Measurements from ENCODE around the gene TXNRD1. TPM values are rescaled to one million over a fixed set of nuclear protein-coding genes. Genes with fewer than 3 reads are reported as not detected.
"Not testable (repeated sequence)": the region's sequence is repeated elsewhere in the genome, so short reads cannot be mapped to it uniquely, and the experiment has no call there.

TXNRD1 gene
- total and polyA plus RNA-seq, 12 donors = 53.9 to 487 (median 290) TPM

GRCh38 chr12:104216521-104216924 is 944 bp downstream of the TXNRD1 start:
- no peaks in the 10 kb centered on the region for H3K27me3 ChIP-seq
- 89 to 100% (median 97%) methylated on average over 1 of the region's 1 CpG for WGBS, 4 donors
- intact Hi-C loops (cut with DNase I) = loop anchor here (5.0 kb wide), 1 partner anchor 71 kb away; no protein-coding TSS in a partner anchor
- TF ChIP-seq CTCF (IDR thresholded peaks at IDR 0.05) (no peak), POLR2A (IDR thresholded peaks at IDR 0.05) (no peak)
- peak overlapping the region; percentile 71 to 98 (median 91) for H3K27ac ChIP-seq
- H3K4me1 ChIP-seq (replicated peaks in 1 of 2) = peaks cover 31 to 36% of the 10 kb centered on the region in 2 donors
- H3K4me3 ChIP-seq = peak overlapping the region in 2 of 4 donors; percentile 62 to 81
- no peak for DNase-seq
- no peaks in the 10 kb centered on the region for H3K9me3 ChIP-seq (replicated peaks in 1 of 3)
- no peaks in the 10 kb centered on the region for H3K36me3 ChIP-seq (replicated peaks in 1 of 2)

GRCh38 chr12:104218506-104218905 is 2.9 kb downstream of the TXNRD1 start:
- not testable (repeated sequence) for H3K4me3 ChIP-seq; H3K9me3 ChIP-seq (replicated peaks in 1 of 3); H3K27me3 ChIP-seq; DNase-seq; H3K36me3 ChIP-seq (replicated peaks in 1 of 2)
- peak overlapping the region; percentile 82 to 91 (median 90) for H3K27ac ChIP-seq
- H3K4me1 ChIP-seq (replicated peaks in 1 of 2) = peaks cover 31 to 37% of the 10 kb centered on the region in 2 donors
- intact Hi-C loops (cut with DNase I) = loop anchor here (5.0 kb wide), 1 partner anchor 69 kb away; no protein-coding TSS in a partner anchor
- 91 to 99% (median 96%) methylated on average over 2 of the region's 2 CpGs for WGBS, 4 donors

GRCh38 chr12:104218935-104219334 is 3.4 kb downstream of the TXNRD1 start:
- no peaks in the 10 kb centered on the region for H3K27me3 ChIP-seq
- no peak overlapping the region for H3K4me3 ChIP-seq
- no peak for TF ChIP-seq CTCF (IDR thresholded peaks at IDR 0.05)
- TF ChIP-seq POLR2A (IDR thresholded peaks at IDR 0.05) = no peak
- 77 to 89% (median 79%) methylated on average over 1 of the region's 1 CpG for WGBS, 4 donors
- H3K27ac ChIP-seq = peak overlapping the region; percentile 82 to 91 (median 90)
- intact Hi-C loops (cut with DNase I) = loop anchor here (5.0 kb wide), 1 partner anchor 68 kb away; no protein-coding TSS in a partner anchor
- no peaks in the 10 kb centered on the region for H3K9me3 ChIP-seq (replicated peaks in 1 of 3)
- no peaks in the 10 kb centered on the region for H3K36me3 ChIP-seq (replicated peaks in 1 of 2)
- DNase-seq = peak in 1 of 7 donors; percentile 13
- H3K4me1 ChIP-seq (replicated peaks in 1 of 2) = peaks cover 33 to 42% of the 10 kb centered on the region in 2 donors

GRCh38 chr12:104219361-104219892 is 3.8 kb downstream of the TXNRD1 start:
- WGBS, 4 donors = 10 to 17% (median 14%) methylated on average over 4 of the region's 4 CpGs
- peak in 5 of 7 donors; percentile 38 to 60 (median 45) for DNase-seq

More at GRCh38 chr12:104219361-104219892, 3.8 kb downstream of the TXNRD1 start:
- H3K4me1 ChIP-seq (replicated peaks in 1 of 2) = peaks cover 34 to 43% of the 10 kb centered on the region in 2 donors
- no peaks in the 10 kb centered on the region for H3K36me3 ChIP-seq (replicated peaks in 1 of 2)
- H3K27me3 ChIP-seq = no peaks in the 10 kb centered on the region
- no peaks in the 10 kb centered on the region for H3K9me3 ChIP-seq (replicated peaks in 1 of 3)
- H3K4me3 ChIP-seq = no peak overlapping the region
- H3K27ac ChIP-seq = peak overlapping the region; percentile 82 to 91 (median 90)
- intact Hi-C loops (cut with DNase I) = loop anchor here (5.0 kb wide), 1 partner anchor 68 kb away; no protein-coding TSS in a partner anchor
- TF ChIP-seq CTCF (IDR thresholded peaks at IDR 0.05) (no peak), POLR2A (IDR thresholded peaks at IDR 0.05) (peak in 1 of 2 donors; percentile 49)
